T-helper 1 cell treated with Interleukin-12 subunit alpha and Interleukin-12 subunit beta and Interleukin-4 antibody, amounts not matched to agents 30 μg/mL and 1 μg/mL, for 36 hours (primary cell): Measurements from ENCODE around the gene HNF1B.
A peak's percentile ranks its signal among the peaks of the same experiment; 100 is the strongest.

Experiments
- H3K27ac Mint-ChIP-seq: one replicate; pipeline ENCODE4 v1.8.0; 2021; ENCODE audit warnings: mild to moderate bottlenecking, mixed read lengths
- H3K27me3 Mint-ChIP-seq: one replicate; pipeline ENCODE4 v1.8.0; 2021; ENCODE audit warnings: low read depth, mixed read lengths
- H3K36me3 Mint-ChIP-seq: one replicate; pipeline ENCODE4 v1.8.0; 2021; ENCODE audit warnings: low read depth, mixed read lengths
- H3K4me1 Mint-ChIP-seq: one replicate; pipeline ENCODE4 v1.8.0; 2021; ENCODE audit warnings: low read depth, mixed read lengths
- H3K4me3 Mint-ChIP-seq: one replicate; pipeline ENCODE4 v1.8.0; 2021; ENCODE audit warnings: mild to moderate bottlenecking, moderate library complexity, mixed read lengths
- H3K9me3 Mint-ChIP-seq: one replicate; pipeline ENCODE4 v1.8.0; 2021; ENCODE audit warnings: mixed read lengths

HNF1B gene

DNA sequence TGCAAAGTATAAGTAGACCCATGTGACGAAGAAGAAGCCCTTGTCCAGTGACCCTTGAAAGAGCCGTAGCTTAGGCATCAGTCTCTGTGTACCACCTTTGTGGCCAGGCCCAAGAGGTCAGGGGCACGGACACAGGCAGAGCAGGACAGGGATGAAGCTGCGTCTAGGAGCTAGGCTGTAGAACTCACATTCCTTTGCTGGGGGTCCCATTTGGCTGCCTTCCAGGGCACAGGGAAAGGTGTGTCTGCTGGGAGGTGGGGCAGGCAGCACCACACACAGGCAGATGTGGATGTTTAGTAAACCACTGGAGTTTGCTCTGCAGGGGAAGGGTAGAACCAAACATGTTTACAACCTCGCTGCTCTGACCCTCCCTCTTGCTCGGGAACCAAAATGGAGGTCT, 33.7 kb downstream of the HNF1B start:
- Mint-ChIP-seq H3K4me1 (peaks cover 5% of the 10 kb centered on the region), H3K27ac (no peak overlapping the region), H3K9me3 (no peaks in the 10 kb centered on the region), H3K4me3 (no peak overlapping the region), H3K27me3 (peaks cover 44% of the 10 kb centered on the region), H3K36me3 (no peaks in the 10 kb centered on the region)

DNA sequence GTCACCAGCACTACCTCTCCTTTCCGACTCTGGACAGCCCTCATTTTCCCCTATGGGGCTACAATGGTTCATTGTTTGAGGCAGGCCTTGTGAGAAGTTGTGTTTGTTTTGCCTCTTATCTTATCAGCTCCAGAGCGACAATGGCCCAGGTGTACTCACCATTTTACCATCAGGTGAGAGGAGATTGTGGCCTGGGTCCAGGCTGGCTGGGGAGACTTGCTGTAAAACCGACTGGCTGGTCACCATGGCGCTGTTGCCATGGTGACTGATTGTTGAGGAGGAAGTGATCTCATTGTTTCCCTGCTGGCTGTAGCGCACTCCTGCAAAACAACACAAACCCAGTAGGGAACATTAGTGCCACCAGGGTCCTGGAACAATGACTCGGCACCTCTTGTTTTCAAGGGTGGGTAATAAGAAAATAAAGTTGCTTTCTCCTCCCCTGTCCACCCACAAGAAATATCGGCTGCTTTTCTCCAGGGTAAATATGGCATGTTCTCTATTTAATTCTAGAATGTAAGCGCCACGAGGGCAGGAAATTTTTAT, 34.4 kb downstream of the HNF1B start:
- Mint-ChIP-seq H3K9me3 (no peaks in the 10 kb centered on the region), H3K27ac (no peak overlapping the region), H3K36me3 (no peaks in the 10 kb centered on the region), H3K4me3 (no peak overlapping the region), H3K27me3 (peaks cover 43% of the 10 kb centered on the region), H3K4me1 (peaks cover 5% of the 10 kb centered on the region)

DNA sequence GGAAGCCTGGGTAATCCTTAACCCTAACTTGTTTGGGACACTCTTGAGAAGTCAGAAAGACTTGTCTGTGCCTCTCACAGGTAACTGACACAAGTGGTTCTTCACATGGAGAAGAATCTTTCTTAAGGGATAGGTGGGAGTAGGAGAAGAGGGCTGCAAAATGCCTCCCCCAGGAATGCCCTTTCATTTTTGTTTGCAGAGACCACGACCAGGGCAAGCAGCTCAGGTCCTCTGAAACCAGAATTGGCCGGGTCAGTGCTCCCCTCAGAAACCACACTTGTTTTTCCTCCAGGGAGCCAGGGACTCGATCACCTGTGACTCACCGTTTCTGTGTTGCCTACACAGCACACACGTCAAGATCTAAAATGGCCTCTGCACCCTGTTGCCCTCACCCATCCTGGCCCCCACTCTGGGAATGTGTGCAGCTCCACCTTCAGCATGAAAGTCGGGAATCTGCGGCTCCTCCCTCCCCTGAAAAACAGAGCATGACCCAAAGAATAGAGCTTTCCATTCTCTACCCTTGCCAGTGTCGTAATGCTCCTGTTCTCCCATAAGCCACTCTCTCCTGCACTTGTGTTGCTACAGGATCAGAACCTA, 36.1 kb downstream of the HNF1B start:
- Mint-ChIP-seq H3K4me1 (no peaks in the 10 kb centered on the region), H3K36me3 (no peaks in the 10 kb centered on the region), H3K27ac (no peak overlapping the region), H3K9me3 (no peaks in the 10 kb centered on the region), H3K4me3 (no peak overlapping the region), H3K27me3 (peaks cover 49% of the 10 kb centered on the region)

DNA sequence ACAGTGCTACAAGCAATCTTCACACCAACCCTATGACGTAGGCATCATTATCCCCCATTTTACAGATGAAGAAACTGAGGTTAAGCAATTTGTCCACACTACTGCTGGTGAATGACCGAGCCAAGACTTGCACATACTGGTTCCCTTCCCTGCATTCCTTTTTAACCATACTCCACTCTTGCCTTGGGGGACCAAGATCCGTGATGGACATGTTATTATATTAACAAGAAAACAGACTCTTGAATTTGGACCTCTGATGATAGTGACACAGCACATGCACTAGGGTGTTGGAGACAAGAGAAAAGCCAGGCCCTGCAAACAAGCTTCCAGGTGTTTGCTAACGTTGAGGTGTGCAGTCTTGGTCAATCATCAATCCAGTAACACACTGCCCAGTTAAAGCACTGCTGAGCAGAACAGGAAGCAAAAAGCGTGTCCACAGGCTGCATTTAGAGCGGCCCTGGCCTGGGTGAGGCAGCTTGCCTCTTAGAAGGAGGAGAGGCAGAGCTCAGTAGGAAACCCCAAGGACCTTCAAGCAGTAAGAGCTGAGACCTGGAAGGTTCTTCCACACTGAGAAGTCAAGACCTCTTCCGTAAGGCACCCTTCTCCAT, 36.7 kb downstream of the HNF1B start:
- Mint-ChIP-seq H3K27ac (no peak overlapping the region), H3K4me3 (no peak overlapping the region), H3K9me3 (no peaks in the 10 kb centered on the region), H3K36me3 (no peaks in the 10 kb centered on the region), H3K27me3 (peaks cover 52% of the 10 kb centered on the region), H3K4me1 (no peaks in the 10 kb centered on the region)

DNA sequence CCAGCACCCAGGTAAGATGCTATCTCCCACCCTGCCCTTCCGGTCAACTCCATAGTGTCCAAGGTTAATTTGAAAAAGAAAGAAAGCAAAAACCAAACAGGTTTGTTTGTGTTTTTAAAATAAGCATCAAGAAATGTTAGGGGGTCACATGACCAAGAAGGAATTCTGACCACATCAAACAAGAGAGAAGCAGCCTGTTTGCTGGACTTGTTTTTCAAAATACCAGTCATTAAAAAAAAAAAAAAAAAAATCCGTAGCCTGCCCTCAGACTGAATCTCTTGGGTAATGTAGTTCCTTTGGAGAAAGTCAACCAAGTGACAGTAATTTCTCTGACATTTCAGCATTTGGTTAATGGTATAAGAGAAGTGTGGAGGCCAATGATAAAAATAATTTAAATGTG, 38.4 kb downstream of the HNF1B start:
- Mint-ChIP-seq H3K36me3 (no peaks in the 10 kb centered on the region), H3K4me3 (no peak overlapping the region), H3K4me1 (peaks cover 6% of the 10 kb centered on the region), H3K27me3 (peaks cover 39% of the 10 kb centered on the region), H3K9me3 (no peaks in the 10 kb centered on the region), H3K27ac (no peak overlapping the region)

DNA sequence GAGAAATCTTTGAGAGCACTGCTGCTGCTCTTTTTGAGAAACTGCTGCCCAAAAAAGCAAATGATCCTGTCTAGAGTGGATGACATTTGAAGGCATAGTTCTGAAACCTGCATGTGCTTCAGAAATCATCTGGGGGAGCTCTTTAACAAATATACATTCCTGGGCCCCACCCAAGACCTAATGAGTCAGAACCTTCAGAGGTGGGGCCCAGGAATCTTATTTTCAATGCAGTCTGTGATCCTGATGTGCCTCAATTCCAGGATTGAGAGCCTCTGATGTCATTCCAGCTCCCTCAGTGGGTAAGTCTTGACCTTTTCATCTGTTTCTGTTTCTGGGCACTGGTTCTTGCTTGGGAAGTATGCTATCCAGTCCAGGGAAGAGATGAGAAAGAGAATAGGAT, 42.3 kb downstream of the HNF1B start:
- H3K9me3 Mint-ChIP-seq = no peaks in the 10 kb centered on the region
- H3K4me3 Mint-ChIP-seq = no peak overlapping the region
- no peaks in the 10 kb centered on the region for H3K36me3 Mint-ChIP-seq
- peaks cover 23% of the 10 kb centered on the region for H3K4me1 Mint-ChIP-seq
- H3K27me3 Mint-ChIP-seq = peaks cover 32% of the 10 kb centered on the region
- H3K27ac Mint-ChIP-seq = no peak overlapping the region

DNA sequence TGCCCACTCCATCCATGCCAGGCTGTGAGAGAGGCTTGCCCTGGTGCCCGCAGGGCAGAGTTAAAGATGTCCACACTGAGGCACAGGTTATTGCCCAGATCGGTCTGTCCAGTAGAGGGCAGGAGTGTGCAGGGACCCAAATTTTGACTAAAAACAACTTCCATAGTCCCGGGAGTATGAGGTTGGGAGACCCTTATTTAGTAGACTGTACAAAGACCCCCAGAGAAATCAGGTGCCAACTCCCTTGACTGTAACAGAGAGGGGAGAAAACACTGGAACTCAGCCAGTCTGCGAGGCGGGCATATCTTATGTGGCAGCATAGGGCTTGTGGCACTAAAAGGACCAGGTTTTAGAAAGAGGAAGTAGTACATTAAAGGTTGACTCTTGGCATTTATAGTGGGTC, 43.4 kb downstream of the HNF1B start:
- Mint-ChIP-seq H3K36me3 (no peaks in the 10 kb centered on the region), H3K27me3 (peaks cover 30% of the 10 kb centered on the region), H3K27ac (no peak overlapping the region), H3K4me3 (no peak overlapping the region), H3K9me3 (no peaks in the 10 kb centered on the region), H3K4me1 (peaks cover 25% of the 10 kb centered on the region)

DNA sequence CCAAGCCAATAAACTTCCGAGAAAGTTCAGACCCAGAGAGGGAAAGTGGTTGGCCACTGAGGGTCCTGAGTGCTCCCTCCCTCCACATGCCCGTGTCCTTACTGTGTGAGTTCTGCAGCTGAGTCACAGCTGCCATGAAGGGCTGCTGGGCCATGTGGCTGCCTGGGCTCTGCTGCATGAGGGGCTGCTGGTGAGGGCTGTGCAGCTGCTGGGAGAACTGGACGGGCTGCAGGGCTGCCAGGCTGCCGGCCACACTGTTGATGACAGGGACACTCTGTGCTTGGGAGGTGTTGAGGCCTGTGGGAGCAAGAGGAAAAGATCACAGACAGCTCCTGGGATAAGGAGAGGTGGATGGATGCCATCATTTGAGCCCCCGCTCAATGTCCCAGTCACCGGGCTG, 44.0 kb downstream of the HNF1B start:
- Mint-ChIP-seq H3K27ac (no peak overlapping the region), H3K36me3 (no peaks in the 10 kb centered on the region), H3K4me3 (no peak overlapping the region), H3K9me3 (no peaks in the 10 kb centered on the region), H3K27me3 (peaks cover 28% of the 10 kb centered on the region), H3K4me1 (peaks cover 25% of the 10 kb centered on the region)

DNA sequence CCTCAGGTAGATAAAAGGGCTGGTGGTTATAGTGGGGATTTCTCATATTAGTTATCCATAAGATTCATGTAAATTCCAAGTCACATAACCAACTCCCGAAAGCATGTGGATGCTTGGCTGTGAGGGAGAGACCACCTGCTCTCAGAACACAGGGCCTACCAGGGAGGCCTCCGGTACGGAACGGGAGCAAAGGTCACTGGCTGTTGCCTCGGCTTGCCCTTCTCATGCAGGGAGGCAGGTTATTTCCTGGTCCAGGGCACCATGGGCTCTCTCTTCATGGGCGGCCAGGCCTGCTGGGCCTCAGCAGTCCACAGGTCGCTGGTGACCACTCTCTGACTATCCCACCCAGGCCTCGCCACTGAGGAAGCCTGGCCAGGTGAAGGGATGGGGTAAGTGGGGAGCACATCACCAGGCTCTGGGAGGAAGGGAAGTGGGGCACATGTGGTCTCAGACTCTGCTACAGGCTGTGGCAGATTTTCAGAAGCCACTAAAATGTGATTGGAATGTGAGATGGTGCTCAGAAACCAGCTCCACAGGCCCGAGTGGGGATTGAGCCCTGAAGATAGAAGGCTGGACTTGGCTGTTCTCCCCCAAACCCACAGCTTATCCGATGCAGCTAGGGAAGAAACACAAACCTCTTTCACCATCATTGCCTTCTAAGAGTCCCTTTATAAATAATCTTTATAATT, 45.4 kb downstream of the HNF1B start:
- Mint-ChIP-seq H3K27me3 (peaks cover 15% of the 10 kb centered on the region), H3K27ac (no peak overlapping the region), H3K4me3 (no peak overlapping the region), H3K9me3 (no peaks in the 10 kb centered on the region), H3K4me1 (peaks cover 25% of the 10 kb centered on the region), H3K36me3 (no peaks in the 10 kb centered on the region)

DNA sequence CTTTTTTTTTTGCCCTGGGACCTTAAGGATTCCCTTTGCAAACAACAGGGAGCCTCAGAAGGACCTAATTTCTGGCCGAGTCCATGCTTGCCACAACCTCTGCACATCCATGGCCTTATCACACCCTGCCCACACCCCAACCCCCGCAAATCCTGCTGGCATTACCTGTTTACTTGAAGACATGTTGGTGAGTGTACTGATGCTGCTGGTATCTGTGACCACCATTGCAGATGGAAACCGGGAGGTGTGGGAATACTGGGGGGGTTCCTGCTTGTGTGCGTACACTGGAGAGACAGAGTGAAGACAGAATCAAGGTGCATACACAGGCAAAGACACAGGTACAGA, 46.0 kb downstream of the HNF1B start:
- Mint-ChIP-seq H3K9me3 (no peaks in the 10 kb centered on the region), H3K27ac (no peak overlapping the region), H3K27me3 (peaks cover 9% of the 10 kb centered on the region), H3K4me3 (no peak overlapping the region), H3K36me3 (no peaks in the 10 kb centered on the region), H3K4me1 (peaks cover 25% of the 10 kb centered on the region)

DNA sequence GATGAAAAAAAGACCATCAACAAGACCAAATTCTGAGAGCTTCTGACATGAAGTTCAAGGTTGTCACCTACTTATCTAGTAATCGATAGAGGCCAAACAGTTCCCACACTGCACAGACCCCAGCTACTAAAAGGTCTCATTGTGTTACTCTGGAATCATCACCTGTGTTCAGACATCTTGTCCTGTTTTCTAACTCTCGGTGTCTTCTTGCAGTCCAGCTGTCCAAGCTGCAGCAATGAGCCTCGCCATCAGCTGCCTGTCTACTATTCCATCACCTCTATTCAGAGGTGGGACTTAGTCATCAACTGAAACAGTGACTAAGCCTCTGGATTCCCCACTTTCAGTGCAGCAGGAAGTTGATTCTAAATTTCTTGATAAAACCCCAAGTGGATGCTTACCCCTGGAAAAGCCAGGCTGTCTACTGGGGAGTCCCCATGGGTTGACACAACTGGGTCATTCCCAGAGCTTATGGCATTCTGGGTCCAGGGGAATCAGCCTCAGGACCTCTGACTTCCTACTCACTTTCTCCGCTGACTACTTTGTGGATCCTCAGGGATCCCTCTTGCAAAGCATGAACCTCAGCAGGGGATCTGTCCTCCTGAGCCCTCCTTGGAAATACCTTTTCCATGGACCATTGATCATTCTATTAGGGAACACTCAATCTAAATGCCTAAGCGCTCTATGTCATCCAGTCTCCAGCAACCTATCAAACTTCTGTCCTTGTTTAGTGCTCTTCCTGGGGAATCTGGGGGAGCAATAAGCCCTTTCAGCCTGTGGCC, 46.5 kb downstream of the HNF1B start:
- Mint-ChIP-seq H3K27me3 (peaks cover 5% of the 10 kb centered on the region), H3K36me3 (no peaks in the 10 kb centered on the region), H3K4me1 (peaks cover 25% of the 10 kb centered on the region), H3K4me3 (no peak overlapping the region), H3K9me3 (no peaks in the 10 kb centered on the region), H3K27ac (peak overlapping the region; percentile 27)

DNA sequence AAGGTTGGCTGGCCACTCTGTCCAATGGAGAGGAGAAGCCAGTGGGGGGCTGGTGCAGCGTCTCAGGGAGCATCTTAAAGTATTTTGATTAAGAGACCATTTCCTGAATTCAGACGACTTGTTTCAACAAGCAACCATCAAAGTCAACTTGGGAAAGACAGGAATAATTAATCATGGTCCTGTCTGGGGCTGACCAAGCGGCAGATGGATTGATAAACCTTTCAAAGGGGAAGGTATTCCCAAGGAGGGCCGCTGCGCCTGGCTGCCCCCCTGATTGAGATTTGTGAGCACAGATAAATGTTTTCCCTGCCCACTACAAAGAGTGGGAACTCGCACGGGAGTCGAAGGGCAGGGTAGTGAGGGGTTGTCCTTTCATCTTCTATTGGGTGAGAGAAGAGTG, 47.5 kb downstream of the HNF1B start:
- H3K36me3 Mint-ChIP-seq = no peaks in the 10 kb centered on the region
- H3K4me3 Mint-ChIP-seq = no peak overlapping the region
- peaks cover 25% of the 10 kb centered on the region for H3K4me1 Mint-ChIP-seq
- H3K27me3 Mint-ChIP-seq = peaks cover 2% of the 10 kb centered on the region
- H3K27ac Mint-ChIP-seq = no peak overlapping the region
- no peaks in the 10 kb centered on the region for H3K9me3 Mint-ChIP-seq

DNA sequence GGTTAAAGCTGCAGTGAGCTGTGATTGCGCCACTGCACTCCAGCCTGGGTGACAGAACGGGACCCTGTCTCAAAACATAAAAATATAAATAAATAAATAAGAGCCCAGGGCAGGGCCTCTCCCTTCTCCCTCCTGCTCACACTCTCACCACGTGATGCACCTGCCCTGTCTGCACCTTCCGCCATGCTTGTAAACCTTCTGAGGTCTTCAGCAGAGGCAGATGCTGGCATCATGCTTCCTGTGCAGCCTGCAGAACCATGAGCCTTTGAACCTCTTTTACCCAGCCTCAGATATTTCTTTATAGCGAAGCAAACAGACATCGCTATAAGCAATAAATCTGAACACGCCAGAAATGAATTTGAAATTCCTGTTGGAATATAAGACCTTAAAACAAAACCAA, 48.5 kb downstream of the HNF1B start:
- peaks cover 2% of the 10 kb centered on the region for H3K27me3 Mint-ChIP-seq
- no peaks in the 10 kb centered on the region for H3K9me3 Mint-ChIP-seq
- H3K36me3 Mint-ChIP-seq = no peaks in the 10 kb centered on the region
- peaks cover 18% of the 10 kb centered on the region for H3K4me1 Mint-ChIP-seq
- H3K27ac Mint-ChIP-seq = no peak overlapping the region
- no peak overlapping the region for H3K4me3 Mint-ChIP-seq

DNA sequence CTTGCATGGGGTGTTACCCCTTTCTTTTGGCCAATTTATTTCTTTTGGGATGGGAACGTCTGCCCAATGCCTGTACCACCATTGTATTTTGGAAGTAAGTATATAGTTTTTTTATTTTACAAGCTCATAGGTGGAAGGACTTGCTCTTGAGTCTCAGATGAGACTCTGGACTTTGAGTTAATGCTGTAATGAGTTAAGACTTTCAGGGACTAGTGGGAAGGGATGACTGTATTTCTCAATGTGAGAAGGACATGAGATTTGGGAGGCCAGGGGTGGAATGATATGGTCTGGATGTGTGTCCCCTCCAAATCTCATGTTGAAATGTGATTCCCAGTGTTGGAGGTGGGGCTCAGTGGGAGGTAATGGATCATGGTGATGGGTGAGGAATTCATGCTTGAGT, 49.1 kb downstream of the HNF1B start:
- peaks cover 14% of the 10 kb centered on the region for H3K4me1 Mint-ChIP-seq

More for the DNA sequence above, 49.1 kb downstream of the HNF1B start:
- Mint-ChIP-seq H3K4me3 (no peak overlapping the region), H3K36me3 (no peaks in the 10 kb centered on the region), H3K27ac (no peak overlapping the region), H3K9me3 (no peaks in the 10 kb centered on the region), H3K27me3 (peaks cover 6% of the 10 kb centered on the region)
